HG02571 (cell line): ENCODE measurements around the gene FRMPD4.

ENCODE experiments used
- ATAC-seq: cut with Tn5 transposase; IDR thresholded peaks from one replicate; pipeline ENCODE4 v1.9.1; 2021; ENCODE audit warnings: mild to moderate bottlenecking, moderate library complexity; ENCODE audit not compliant: unreplicated experiment

The FRMPD4 gene

DNA sequence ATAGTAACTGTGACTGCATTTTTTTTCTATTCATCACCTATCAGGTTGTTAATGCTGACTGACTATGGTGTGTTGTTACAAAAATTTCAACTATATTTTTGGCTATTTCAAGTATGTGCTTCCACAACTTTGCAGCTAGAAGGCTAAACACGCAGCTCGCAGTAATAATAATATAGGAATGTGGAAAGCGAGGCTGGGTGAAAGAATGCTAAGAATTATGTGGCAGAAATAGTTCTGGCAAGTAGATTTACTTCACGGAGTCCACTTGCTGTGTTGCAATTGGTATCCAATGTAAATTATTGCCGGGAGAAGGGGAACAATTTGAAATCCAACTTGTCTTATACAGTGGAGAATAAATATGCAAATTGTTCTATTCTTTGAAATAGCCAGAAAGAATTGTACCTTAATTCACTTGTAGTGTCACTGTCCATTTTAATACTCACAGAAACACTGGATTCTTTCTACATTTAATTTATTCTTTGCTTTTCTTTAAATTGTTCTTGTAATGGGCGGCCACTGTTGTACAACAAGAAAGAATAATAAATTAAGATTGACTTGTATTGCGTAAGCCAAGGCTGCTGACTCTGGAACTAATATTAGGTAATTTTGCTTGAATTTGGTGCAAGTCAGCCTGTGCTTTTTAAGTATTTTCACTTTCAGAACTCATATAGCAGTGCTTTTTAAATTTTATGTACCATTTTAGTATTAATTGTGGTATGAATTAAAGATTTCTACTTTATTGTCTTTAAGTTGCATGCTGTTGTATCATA is 154.9 kb downstream of the FRMPD4 start:
- no peak for ATAC-seq

DNA sequence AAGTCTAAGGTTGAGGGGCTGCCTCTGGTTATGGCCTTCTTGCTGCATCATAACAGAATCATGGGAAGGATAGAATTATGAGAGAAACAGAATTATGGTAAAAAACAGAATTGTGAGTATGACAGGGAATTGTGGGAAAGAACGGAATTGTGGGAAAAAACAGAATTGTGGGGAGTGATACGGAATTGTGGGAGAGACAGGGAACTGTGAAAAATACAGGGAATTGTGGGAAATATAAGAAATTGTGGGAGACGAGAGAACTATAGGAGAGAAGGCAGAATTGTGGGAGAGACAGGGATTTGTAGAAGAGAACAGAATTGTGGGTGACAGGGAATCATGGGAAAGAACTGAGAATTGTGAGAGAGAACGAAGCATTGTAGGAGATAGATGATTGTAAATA is 159.1 kb downstream of the FRMPD4 start:
- ATAC-seq: no peak

DNA sequence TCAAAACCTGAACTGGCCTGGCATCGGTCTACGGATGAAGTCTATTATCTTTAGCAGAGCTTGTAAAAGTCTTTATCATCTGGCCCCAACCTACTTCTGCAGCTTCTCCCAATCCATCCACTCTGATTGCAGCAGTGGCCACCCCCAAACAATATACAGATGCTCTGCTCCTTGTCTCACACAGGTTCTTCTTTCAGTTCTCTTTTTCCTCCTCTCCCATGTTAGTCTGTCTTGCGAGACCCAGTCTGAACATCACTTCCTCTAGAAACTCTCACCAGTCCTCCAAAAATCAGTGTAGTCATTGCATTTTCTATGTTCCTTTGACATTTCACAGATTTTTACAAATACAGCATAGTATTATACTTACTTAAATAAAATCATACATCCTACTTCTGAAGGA is 163.0 kb downstream of the FRMPD4 start:
- no peak for ATAC-seq

DNA sequence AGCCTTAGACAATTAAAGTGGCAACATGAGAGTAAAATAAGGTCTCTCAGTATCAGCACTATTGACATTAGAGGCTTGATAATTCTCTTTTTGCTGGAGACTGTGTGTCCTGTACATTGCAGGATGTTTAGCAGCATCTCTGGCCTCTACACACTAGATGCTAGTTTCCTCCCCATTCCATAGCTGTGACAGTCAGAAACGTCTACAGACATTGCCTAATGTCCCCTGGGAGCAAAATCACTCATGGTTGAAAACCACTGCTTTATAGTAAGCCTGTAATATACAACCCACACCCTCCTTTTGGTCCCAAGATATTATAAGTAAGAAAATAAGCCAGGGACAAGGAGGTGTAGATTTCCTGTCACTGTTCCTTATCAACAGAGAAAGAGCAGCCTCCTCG is 166.0 kb downstream of the FRMPD4 start:
- ATAC-seq: no peak

DNA sequence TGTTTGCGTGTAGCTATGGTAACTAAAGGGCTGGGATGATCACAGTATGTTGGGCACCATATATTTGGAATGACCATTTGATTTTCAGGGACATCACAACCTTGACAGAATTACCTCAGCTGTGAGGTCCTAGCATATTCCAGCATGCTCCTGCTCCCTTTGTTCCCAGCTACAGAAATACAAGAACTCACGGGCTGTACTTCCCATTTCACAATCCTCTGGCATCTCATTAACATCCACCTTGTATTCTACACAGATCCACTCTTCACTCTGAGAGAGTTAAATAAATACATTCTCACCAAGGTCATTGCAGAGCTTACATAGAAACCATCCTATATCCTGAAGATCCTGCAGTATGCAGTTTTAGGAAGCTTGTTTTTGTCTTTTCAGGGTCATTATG is 169.7 kb downstream of the FRMPD4 start:
- ATAC-seq: no peak

DNA sequence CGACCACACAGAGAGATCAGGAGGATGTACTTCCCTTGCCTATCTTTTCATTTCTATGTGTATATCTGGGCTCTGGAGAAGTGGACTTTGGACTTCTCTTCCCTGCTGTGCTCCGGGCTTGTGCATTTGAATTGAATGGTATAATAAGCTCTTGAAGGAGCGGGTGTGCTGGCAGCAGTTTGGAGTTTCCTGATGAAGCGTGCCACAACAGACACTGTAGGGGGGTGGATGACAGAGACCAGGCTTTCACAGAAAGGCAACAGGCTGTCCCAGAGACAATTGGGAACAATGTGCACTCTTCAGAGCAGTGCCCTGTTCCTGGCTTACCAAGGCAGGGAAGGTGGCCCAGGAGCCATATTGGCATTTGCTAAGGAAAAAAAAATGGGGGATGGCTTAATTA is 170.1 kb downstream of the FRMPD4 start:
- no peak for ATAC-seq

DNA sequence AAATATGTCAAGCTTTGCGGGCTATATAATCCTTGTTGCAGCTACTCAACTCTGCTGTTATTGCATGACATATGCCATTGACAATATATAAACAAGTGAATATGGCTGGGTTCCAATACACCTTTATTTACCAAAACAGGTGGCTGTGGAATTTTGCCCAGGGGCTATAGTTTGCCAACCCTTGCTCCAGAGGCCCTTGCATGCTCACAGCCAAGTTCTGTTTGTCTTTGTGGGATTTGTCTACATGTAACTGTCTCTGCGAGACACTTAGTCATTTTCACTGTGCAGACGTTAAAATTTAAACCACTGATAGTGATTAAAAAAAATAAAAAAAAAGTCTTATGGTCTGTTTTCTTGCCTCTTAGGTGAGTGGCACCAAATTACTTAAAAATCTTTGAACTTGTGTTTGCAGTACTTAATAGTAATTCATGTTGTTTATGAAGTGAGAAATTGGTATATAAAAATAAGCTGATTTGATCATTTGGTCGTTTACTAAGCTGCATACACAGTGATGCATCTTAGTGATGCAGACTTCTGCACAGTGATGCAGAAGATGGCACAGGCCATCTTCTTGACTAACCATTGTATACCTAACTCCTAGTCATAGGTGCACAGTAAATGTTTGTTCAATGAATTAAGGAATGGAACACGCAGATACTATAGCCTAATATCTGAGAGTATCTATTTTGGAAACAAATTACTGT is 170.9 kb downstream of the FRMPD4 start:
- no peak for ATAC-seq

DNA sequence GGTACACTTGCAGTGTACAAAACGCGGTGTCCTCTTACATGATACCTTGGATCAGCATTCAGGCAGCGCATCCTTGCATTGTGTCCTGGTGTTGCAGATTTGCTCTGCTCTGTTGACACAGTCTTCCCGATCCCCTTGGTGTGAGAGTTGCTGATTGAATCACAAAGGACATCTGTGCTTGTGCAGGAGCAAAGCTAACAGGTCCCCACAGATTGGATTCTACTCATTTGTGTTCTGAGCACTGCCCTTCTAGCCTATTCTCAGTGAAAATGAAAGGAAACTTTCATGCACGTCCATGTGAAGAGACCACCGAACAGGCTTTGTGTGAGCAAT is 171.4 kb downstream of the FRMPD4 start:
- no peak for ATAC-seq

DNA sequence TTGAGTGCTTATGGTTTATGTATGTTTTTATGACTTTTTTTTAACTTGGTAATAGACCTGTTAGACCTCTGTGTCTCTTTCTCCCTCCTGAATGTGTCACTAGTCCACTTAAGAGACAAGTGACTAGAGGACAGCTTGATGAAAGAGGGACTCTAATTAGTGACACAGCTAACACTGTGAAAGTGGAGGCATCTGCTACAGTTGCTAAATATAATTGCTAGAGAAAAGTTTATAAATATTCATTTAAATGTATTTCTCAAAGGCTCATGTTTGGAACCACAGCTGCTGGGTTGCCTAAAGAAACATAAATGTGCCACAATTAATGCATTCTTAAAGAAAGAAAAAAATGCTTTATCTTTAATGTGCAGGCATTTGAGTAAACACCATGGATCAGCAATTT is 176.4 kb downstream of the FRMPD4 start:
- ATAC-seq: no peak

DNA sequence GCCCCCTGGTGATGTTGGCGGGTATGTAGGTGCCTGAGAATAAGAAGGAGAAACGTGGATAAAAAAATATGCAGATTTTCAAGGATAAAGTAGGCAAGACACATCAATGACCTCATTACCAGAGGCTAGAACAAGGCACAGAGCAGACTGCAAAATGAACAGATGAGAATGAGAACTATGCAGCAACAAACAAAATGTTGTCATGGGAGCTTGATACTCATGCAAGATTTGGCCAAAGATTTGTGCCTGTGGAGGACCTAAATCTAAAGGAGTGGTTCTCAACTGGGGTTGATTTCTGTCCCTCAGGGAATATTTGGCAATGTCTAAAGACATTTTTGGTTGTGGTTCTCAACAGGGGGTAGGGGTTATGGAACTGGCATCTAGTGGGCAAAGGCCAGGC is 177.3 kb downstream of the FRMPD4 start:
- no peak for ATAC-seq

DNA sequence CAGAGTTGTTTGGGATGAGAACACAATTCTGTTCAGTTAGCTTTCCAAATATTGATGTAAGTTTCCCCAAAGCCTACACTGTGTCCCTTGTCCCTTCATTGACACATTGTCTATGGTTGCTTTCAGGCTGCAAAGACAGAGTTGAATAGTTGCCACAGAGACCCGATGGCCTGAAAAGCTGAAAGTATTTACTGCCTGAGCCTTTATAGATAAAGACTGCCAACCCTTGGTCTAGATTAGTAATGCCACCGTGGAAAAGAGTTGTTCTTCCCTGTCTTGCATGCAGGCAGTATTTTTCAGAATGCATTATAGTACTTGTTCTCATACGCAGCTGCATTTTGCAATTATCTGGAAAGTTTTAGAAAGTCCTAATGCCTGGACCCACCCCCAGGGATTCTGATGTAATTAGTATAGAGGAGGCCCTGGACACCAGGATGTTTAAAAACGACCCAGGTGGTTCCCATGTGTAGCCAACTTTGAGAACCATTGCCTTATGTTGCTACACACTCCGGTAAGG is 180.8 kb downstream of the FRMPD4 start:
- ATAC-seq: no peak

DNA sequence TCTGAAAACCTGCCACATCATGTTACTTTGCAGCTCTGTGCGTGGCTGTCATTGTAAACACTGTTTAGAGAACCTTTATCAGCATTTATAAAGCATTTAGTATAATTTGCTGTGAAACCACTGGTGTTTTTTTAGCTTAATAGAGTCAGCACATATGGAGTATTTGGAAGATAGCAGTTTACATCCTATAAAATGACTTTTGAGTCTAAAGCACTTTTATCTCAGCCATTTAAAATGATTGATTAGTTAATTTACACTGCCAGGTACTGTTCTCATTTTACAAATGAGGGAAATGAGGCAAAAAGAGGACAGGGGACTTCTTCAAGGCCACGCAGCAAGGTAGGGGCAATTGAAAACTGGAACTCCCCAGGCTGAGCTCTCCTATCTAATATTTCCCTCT is 181.7 kb downstream of the FRMPD4 start:
- ATAC-seq: no peak

DNA sequence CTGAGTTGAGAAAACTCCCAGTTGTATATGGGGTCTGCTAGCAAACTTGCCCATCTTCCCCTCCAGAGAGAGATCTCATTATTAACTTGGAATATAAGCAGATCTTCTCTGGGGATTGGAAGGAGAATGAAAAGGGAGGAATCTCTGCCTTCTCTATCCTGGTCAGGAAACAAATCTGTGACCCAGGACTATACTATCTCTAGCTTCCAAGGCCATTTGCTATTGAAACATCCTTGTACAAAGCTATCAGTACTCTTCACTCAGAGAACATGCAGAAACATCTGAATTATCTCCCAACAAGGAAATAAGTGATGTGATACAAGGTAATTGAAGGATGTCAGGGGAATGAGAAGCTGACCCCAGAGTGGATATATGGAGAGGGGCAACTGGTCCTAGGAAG is 183.8 kb downstream of the FRMPD4 start:
- ATAC-seq: no peak

DNA sequence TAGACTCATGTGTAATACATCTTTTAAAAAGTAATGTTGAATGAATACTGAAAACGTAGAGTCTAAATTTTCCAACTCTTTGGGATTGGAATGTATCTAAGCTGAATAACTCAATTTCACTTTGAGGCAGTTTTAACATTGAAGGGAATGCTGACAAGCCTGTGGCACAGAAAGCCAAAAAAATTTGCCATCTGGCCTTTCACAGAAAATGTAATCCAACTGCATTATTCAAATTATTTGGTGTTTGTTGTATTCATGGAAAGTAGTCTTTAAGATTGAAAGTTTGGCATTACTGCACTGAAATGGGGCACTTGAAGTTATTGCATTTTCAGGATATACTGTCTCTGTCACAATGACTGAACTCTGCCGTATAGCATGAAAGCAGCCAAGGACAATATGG is 186.9 kb downstream of the FRMPD4 start:
- ATAC-seq: no peak

DNA sequence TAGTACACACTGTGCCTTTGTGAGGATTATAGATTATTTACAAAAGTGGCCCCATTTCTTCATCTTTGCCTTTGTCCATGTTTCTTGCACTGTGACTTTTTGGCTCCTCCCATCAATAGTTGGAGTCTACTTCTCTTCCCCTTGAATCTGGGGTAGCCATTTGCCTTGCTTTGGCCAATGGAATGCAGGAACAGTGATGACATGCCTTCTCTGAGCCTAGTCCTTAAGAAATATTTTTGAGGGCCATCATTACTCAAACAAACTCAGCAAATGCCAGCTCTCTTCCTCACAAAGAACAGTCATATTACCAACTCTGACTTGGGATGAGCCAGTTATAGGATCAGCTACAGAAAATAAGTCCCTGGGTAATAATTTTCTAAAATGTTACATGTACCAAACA is 189.6 kb downstream of the FRMPD4 start:
- no peak for ATAC-seq

DNA sequence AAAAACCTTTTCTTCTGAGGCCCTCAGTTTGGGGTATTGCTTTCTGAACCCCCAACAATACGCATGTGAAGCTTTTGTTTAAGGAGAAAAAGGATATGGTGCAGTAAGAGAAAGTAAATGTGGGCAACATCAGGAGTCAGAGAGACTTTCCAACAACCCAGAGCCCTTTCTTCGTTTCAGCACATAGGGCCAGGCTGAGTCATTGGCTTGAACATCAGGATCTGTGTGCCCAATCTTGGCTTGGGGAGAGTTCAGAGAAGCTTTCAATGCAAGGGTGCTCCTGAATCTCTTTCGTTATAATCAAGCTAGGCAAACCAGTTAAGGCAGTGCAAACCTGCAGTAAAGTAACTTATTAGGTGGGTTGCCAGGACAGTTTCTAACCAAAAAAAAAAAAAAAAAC is 191.2 kb downstream of the FRMPD4 start:
- ATAC-seq: no peak

DNA sequence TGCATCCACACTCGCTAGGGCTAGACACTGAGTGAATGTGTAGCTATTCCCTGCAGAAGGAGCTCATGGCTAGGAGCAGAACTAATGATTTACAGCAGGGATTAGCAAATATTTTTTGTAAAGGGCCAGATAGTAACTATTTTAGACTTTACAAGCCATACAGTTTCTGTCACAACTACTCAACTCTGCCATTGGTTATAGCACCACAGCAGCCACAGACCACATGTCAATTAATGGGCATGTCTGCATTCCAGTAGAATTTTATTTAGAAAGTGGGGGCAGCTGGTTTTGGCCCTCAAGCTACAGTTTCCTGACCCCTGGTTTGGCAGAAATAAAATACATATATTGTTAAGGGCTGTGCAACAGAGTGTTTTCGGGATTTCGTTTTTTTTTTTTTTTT is 192.6 kb downstream of the FRMPD4 start:
- ATAC-seq: no peak

DNA sequence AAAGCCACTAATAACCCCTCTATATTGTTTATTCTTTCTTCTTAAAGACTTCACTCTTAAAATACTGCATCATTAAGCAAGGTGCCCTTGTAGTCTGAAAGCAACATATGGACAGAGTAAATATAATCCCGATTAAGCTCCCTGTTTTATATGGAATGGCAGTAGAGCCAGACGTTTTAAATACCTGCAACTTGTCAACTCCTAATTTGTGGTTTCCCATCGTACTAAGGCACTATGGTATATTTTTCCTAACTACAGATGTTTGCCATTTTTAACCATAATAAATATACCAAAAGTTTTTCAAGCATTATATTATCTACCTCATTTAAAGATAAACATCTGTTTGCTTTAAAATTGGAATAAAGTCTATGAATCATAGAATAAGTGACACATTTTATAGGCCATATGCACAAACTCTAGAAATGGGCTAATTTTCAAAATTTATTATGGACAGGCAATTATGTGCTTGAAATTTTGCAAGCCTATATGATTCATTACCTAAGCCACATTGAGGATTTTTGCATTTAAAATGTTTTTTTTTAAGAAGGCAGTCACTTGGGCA is 194.6 kb downstream of the FRMPD4 start:
- no peak for ATAC-seq

DNA sequence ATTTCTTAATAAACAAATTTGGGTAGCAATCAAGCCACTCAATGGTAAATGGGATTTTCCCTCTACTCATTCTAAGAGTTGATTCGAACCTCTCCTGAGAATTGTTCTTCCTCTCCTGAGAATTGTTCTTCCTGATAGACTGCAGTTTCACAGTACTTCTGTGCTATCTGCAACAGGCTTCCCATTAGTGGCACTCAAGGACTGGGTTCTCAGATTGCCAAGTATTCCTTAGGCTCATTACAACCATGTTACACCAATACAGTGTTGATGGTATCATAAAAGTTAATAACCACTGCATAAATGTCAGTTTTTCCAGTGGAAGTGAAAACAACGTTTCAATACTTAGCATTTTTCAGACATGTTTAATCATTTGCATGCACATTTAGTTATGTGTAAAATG is 201.6 kb downstream of the FRMPD4 start:
- ATAC-seq: no peak

DNA sequence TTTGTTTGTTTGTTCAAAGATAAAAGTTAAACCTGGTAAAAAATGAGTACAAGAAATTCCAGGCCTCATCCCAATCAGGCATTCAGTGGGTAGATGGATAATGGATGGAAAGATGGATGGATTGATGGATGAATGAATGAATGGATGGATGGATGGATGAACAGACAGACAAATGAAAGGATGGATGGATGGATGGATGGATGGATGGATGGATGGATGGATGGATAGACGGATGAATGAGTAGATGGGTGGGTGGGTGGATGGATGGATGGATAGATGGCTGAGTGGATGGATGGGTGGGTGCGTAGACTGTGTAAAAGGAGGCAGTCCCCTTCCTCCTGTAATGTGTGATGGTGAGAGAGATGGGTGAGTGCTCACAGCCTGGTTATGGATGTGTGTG is 206.7 kb downstream of the FRMPD4 start:
- ATAC-seq: no peak

DNA sequence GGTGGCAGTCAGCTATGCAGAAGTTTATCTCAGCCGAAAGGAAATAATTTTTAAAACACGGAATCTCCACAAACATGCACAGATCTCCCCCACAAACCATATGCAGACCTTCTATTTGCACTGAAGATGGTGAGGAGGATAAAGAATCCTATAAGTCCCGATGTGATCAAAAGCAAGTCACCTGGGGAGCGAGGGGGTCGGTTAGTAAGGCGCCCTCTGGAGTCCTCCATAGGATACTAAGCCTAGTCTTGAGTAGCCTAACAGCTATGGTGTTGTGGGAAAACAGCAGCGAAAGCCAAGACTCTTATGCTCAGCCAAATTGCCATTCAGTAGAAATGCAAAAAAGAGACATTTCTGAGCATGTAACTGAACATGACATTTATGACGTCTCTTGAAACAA is 210.9 kb downstream of the FRMPD4 start:
- ATAC-seq: no peak

DNA sequence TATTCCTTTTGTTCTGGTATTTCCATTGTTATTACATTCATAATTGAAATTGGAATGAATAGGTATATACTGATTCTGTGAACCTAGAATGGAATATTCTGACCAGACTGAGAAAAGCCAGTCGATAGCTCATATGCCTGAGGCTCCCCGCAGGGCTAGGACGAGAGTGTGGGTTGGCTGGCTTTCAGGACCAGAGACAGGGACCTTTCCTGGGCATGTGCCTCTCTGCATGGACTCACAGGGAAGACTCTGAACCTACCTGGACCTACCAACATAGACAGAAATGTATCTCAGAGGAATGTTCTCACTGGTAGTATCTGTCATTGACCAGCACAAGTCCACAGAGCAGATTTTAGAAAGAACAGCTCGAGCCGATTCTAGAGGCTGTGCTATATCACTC is 214.6 kb downstream of the FRMPD4 start:
- no peak for ATAC-seq
